T47D (cell line): ENCODE measurements around the gene PIK3R1.

Experiments used
- DNase-seq, 2 experiments: peaks; one replicate each; pipeline versions ENCODE4 v3.0.0 to v3.0.0-alpha.2; 2011 to 2012; ENCODE audit warnings: low read depth in 1 of 2, low spot score in 1 of 2
- JUND ChIP-seq: IDR thresholded peaks from 2 replicates; pipeline ENCODE4 v1.6.1; 2012; ENCODE audit warnings: low read depth
- in situ Hi-C: cut with HindIII; loops from 2 replicates; pipeline ENCODE4 v1.10.0; 2016; ENCODE audit warnings: low sequenced_read_pairs, low pct_unique_long_range_greater_than_20kb

Gene PIK3R1

DNA sequence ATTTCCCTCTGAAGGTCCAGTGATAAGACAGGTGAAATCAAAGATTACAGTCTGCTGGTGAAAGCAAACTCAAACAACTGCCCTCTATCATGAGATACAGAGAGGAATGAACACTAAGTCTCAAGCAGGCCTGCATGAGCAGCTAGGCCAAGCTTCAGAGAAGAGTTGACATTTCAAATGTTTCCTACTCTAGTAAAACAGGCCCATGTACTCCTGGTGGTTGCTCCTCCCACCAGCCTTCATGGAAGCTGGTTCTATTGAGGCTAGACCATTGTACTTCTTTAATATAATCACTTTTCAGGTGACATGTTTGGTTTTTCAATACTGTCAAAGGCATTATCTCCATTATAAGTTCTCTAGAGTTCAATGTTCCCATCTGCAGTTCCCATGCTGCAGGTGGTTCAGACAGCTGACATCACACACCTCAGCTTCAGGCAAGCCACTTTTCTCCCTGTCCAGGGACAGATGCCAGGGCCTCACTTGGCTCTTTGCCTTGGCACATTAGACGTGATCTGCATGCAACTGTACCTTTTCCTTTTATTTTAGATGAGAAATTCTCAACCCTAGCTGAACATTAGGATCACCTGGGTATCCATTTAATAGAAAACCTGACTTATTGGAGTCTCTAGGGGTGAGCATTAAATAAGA lies 89.8 kb downstream of the PIK3R1 start:
- no peak for TF ChIP-seq JUND
- in situ Hi-C loops: no loop called here
- DNase-seq: no peak

DNA sequence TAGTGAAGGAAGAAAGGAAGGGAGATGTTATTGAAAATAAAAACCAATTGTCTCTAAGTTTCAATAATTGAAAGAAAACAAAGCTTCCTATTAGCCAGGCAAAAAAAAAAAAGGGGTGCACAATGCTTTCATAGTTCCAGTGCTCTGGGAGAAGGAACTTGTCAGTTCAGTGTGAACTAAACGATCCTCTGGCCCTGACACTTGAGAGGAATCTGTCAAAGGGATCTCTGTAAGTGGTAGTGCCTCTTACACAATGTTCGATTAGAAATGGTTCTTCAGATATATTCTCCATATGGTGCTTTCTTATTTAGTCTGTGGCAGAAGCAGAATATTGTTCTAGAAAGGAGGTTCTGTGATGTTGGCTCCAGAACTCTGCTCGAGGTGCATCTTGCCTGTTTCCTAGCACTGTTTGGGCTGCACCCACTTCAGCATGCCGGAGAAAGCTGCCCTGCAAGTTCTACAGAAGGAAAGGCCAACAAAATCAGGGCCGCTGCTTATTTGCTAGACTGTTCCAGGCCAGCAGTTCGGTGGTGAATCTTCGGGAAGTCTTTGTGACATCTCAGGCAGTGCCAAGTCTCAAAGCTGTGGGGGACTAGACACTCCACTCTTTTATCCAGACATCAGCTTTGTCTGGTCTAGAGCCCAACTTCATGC lies 90.9 kb downstream of the PIK3R1 start:
- TF ChIP-seq JUND: no peak
- peak in 1 of 2 experiments; percentile 66 for DNase-seq
- in situ Hi-C loops: no loop called here

DNA sequence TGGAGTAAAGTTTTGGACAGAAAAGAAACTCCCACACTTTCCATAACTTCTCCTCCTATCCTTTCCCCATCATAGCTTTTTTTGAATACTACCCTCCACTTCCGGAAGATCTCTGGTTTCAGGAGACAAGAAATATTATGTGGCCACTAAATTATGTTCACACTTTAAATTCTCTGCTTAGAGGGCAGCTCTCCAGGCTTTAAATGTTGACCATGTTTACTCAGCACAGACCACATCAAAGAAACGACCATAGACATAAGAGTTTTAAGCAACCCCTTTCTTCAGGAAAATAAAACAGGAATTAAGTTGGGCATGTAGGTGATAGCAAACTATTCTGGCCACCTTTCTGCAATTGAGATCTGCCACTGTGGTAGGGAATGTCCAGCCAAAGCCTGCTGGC lies 97.8 kb downstream of the PIK3R1 start:
- TF ChIP-seq JUND: no peak
- in situ Hi-C loops: no loop called here
- DNase-seq: no peak

DNA sequence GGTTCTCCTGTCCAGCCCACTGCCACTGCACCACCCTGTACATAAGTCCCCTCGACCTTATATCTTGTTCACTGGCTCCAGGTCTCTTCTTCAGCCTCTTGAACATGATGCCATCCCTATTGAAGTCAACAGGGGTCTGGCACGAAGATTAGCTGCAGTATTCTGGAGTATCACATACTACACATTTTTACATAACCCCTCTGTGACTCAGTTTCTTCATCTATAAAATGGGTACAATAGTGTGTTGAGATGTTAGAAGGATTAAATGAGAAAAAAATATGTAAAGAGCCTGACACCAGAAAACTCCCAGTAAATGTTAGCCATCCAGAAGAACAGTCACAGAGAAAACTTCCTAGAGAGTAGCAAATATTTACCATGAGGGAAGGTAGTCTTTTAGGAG lies 98.9 kb downstream of the PIK3R1 start:
- no peak for TF ChIP-seq JUND
- DNase-seq: no peak
- in situ Hi-C loops: no loop called here

DNA sequence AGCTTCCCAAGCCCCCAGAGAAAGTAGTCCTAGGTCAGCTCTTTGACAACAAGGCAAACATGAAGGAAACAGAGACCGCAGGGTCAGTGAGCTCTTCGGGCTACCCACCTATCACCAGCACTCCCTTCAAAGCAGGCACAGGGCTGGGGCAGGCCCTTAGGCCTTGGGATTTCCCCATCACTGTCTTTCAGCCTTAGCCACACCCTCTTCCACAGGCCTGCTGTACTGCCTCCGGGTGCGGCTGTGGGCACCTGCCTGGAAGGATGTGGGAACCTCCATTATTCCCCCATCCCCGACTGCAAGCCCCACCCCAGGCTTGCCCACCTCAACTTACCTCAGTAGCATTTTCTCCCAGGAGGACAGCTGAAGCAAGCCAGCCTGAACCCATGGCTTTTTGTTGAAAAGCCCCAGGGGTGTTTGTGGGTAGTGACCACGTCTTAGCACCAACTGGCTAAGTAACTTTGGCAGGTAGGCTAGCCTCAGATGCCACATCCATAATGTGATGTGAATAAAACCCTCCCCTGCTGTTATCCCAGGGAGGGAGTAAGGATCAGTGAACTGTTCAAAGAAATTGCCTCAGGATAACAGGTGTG lies 100.2 kb downstream of the PIK3R1 start:
- peak in 1 of 2 experiments; percentile 17 for DNase-seq
- no peak for TF ChIP-seq JUND
- in situ Hi-C loops: no loop called here

DNA sequence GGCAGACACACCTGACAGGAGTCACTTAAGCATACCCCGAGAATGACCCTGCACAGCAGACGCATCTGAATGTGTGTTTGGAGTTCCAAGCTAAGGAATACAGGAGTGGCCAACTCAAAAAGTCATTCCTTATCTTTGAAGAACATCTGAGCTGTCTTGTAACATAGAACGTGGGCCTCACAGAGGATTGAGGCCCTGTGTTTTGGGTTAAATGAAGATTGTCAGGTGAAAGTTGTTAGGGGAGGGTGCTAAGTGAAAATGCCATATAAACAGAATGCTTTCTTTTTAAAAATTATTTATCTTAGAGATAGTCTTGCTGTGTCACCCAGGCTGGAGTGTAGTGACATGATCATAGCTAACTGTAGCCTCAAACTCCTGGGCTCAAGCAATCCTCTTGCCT lies 100.9 kb downstream of the PIK3R1 start:
- in situ Hi-C loops: no loop called here
- TF ChIP-seq JUND: no peak
- DNase-seq: no peak

DNA sequence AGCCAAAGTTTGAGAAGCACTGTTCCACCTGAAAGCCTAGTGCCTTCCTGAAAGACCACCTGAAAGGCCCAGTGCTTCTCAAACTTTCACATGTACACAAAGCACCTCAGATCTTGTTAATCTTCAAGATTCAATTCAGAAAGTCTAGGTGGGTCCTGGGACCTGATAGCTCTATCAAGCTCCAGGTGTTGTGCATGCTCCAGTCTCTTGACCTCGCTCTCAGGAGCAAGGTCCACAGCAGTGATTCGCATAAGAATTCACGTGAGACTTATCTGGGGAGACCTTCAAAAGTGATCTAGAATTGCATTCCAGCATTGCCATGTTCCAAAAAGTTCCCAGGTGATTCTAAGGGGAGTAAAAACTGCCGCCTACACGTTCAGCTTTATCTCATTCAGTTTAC lies 102.1 kb downstream of the PIK3R1 start:
- in situ Hi-C loops: no loop called here
- TF ChIP-seq JUND: no peak
- DNase-seq: no peak

DNA sequence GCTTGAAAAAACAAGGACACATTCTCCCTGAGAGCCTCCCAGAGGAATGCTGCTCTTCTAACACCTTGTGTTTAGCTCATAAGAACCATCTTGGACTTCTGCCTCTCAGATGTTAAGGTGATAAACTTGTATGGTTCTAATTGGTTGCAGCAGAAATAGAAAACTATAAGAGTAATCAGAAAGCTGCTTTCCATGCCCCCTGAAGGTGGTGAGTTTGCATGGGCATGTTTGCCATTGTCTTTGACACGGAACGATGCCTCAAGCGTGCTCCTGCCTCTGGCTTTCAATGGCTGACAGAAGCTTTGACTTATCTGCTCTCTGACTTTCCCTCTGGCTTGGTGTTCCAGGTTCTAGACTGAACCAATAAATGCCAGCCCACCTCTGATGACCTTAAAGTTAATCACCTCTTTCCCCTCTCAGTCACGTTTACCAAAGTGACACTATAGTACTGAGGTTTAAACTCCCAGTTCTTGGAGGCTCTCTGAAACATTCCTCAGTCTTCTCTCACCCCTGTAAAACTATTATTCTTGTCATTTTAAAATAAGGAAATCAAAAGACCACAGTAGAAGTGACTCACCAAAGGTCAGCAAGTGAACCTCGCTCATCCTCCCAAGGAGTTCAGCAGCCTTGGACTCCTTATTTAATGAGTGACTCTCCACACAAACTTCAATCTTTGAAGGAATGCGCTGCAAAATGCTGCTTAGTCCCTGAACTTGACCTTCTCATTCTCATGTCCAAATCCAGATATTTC lies 103.6 kb downstream of the PIK3R1 start:
- no peak for DNase-seq
- TF ChIP-seq JUND: no peak

DNA sequence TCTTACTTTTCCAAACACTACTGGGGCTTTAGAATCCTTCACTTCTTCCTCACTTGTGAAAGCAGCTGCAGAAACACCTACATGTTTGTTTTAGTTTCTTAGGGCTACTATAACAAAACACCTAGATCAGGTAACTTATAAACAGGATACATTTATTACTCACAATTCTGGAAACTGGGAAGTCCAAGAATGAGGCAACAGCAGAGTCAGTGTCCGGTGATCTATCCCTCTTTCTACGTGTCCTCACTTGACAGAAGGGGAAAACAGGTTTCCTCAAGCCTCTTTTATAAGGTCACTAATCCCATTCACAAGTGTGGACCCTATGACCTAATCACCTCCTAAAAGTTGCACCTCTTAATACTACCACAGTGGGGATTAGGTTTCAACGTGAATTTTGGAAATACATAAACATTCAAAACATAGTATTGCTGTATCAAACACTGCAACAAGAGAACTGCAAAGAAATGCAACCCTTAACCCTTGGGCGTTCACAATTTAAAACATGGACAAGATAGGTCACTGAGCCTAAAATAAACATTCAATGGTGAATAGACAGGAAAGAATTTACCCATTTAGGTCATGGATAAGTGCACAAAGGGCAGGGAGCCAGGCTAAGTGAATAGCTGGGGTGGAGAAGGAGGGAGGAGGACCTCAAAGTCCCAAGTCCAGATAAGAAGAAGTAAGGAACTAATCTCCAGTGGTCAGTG lies 104.3 kb downstream of the PIK3R1 start:
- in situ Hi-C loops: no loop called here
- no peak for DNase-seq
- TF ChIP-seq JUND: no peak

More for the DNA sequence above, 103.6 kb downstream of the PIK3R1 start:
- in situ Hi-C loops: no loop called here

DNA sequence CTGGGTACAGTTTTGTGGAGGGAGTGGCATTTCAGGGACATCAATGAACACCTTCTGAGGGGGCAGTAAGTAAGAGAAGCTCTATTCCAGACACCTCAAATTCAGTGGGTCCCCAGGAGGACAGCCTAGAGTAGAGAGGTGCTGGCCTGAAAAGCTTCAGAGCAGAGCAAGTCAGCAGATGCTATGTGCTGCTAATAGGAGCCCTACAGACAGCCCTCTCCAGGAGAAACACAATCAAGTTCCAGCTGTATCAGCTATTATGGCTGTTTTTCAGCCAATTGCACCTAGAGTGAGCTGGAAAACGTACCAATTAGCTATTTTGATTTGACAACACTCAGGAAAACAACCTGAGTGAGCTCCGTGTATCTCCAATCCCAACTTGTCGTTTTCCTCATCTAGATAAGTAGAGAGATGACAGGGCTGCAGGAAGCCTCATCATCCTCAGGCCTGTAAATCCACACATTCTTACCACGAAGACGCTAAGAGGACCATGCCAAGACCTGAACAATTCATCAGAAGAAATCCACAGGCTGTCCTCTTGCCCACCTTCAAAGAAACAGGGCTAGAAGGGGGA lies 104.9 kb downstream of the PIK3R1 start:
- no peak for DNase-seq
- in situ Hi-C loops: no loop called here
- TF ChIP-seq JUND: no peak

DNA sequence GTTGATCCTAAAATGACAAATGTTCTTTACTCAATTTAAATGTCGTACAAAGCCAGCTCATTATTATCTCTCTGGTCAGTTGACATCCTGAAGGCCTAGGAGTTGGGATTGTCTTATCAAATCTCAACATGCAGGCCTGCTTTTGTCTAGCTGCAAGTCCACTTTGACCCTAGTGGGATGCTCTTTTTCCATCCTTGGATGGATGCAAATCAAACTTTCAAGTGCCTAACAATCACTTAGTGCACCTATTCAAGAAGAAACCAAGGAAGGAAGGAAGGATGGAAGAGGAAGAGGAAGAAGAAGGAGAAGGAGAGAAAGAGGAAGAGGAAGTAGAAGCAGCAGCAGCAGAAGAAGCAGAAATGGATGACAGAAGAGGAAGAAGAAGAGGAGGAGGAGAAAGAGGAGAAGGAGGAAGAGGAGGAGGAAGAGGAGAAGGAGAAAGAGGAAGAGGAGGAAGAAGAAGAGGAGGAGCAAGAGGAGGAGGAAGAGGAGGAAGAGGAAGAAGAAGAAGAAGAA lies 109.6 kb downstream of the PIK3R1 start:
- no peak for TF ChIP-seq JUND
- in situ Hi-C loops: no loop called here
- DNase-seq: no peak
